CD4-positive, alpha-beta T cell treated with Interleukin-17A for 4 hours (primary cell): ENCODE data around the gene RAN.
"Not testable (repeated sequence)": the region's sequence is repeated elsewhere in the genome, so short reads cannot be mapped to it uniquely, and the experiment has no call there.

Experiments used
- DNase-seq: peaks from one replicate; pipeline ENCODE4 v3.0.0-alpha.2; 2020; ENCODE audit warnings: mixed read lengths

RAN gene

GRCh38 chr12:130849561-130850417 lies 22.1 kb upstream of the RAN start:
- DNase-seq: no peak

GRCh38 chr12:130850418-130851021 lies 21.3 kb upstream of the RAN start:
- no peak for DNase-seq

GRCh38 chr12:130856088-130856487 lies 15.8 kb upstream of the RAN start:
- DNase-seq: no peak

GRCh38 chr12:130858084-130858483 lies 13.8 kb upstream of the RAN start:
- DNase-seq: no peak

- DNase-seq: no peak
These were observed 12.7 kb upstream of the RAN start for GRCh38 chr12:130859161-130859560.

GRCh38 chr12:130860311-130860710 lies 11.6 kb upstream of the RAN start:
- no peak for DNase-seq

GRCh38 chr12:130862161-130862560 lies 9.7 kb upstream of the RAN start:
- DNase-seq: no peak

- DNase-seq: not testable (repeated sequence)
These were observed 9.1 kb upstream of the RAN start for GRCh38 chr12:130862771-130863170.

- no peak for DNase-seq
These were observed 8.6 kb upstream of the RAN start for GRCh38 chr12:130863298-130863697.

- peak; percentile 8 for DNase-seq
These were observed 3.5 kb upstream of the RAN start for GRCh38 chr12:130868412-130868811.

- peak; percentile 69 for DNase-seq
These were observed 1.2 kb upstream of the RAN start for GRCh38 chr12:130870442-130871285.

GRCh38 chr12:130872179-130873096 lies 572 bp downstream of the RAN start:
- peak; percentile 57 for DNase-seq

GRCh38 chr12:130873106-130873795 lies 1.4 kb downstream of the RAN start:
- DNase-seq: no peak

GRCh38 chr12:130873825-130874224 lies 2.0 kb downstream of the RAN start:
- DNase-seq: no peak

GRCh38 chr12:130874696-130875095 lies 2.8 kb downstream of the RAN start:
- DNase-seq: no peak

GRCh38 chr12:130875193-130875592 lies 3.3 kb downstream of the RAN start:
- no peak for DNase-seq

- not testable (repeated sequence) for DNase-seq
These were observed 3.8 kb downstream of the RAN start for GRCh38 chr12:130875708-130876107.

GRCh38 chr12:130876297-130876696 lies 4.4 kb downstream of the RAN start:
- DNase-seq: no peak

GRCh38 chr12:130876758-130877157 lies 4.9 kb downstream of the RAN start:
- DNase-seq: no peak

- DNase-seq: no peak
These were observed 5.5 kb downstream of the RAN start for GRCh38 chr12:130877333-130877732.
